Ishikawa (cell line): ENCODE results near the gene IL21R.

Source experiments
- CEBPB ChIP-seq: IDR thresholded peaks from 2 replicates; pipeline ENCODE4 v1.6.1; 2012
- CREB1 ChIP-seq: IDR thresholded peaks from 2 replicates; pipeline ENCODE4 v1.6.1; 2012; ENCODE audit warnings: low read depth
- EP300 ChIP-seq: IDR thresholded peaks from 2 replicates; pipeline ENCODE4 v1.6.1; 2012; ENCODE audit warnings: borderline replicate concordance
- MAX ChIP-seq: IDR thresholded peaks from 2 replicates; pipeline ENCODE4 v1.6.1; 2012
- RAD21 ChIP-seq: IDR thresholded peaks from 2 replicates; pipeline ENCODE4 v1.6.1; 2012; ENCODE audit warnings: low read depth
- REST ChIP-seq: IDR thresholded peaks from 2 replicates; pipeline ENCODE4 v1.6.1; 2012; ENCODE audit warnings: low read depth, mild to moderate bottlenecking
- TAF1 ChIP-seq: IDR thresholded peaks from 2 replicates; pipeline ENCODE4 v1.6.1; 2012; ENCODE audit warnings: low read depth, mild to moderate bottlenecking
- TEAD4 ChIP-seq: IDR thresholded peaks from 2 replicates; pipeline ENCODE4 v1.6.1; 2012
- USF1 ChIP-seq: IDR thresholded peaks from 2 replicates; pipeline ENCODE4 v1.6.1; 2012
- YY1 ChIP-seq: IDR thresholded peaks from 2 replicates; pipeline ENCODE4 v1.6.1; 2012; ENCODE audit warnings: low read depth
- ZBTB7A ChIP-seq: IDR thresholded peaks from 2 replicates; pipeline ENCODE4 v1.6.1; 2012; ENCODE audit warnings: low read depth

- no peak for TF ChIP-seq RAD21
- TF ChIP-seq REST, result no peak
- TF ChIP-seq EP300, result no peak
- TF ChIP-seq ZBTB7A, result no peak
- TF ChIP-seq MAX, result no peak
- TF ChIP-seq TEAD4, result no peak
- no peak for TF ChIP-seq CREB1
- no peak for TF ChIP-seq TAF1
- TF ChIP-seq CEBPB, result no peak
- no peak for TF ChIP-seq USF1
- TF ChIP-seq YY1, result no peak
These were observed 592 bp downstream of the IL21R start for GRCh38 chr16:27402569-27402963.
